ENCODE results near the gene CDA. TPM values are rescaled to one million over a fixed set of nuclear protein-coding genes. Genes with fewer than 3 reads are reported as not detected.

The CDA gene
- total and polyA plus RNA-seq, 2 of the 8 experiments (the other 6 are each of a cell fraction or from before 2014, with no cell fraction given): 4.4 to 11.3 TPM

GRCh38 chr1:20551945-20552727 is 36.8 kb upstream of the CDA start, which contains the start of gene FAM43B:
Gene FAM43B, plus strand, starts transcription at chr1:20552573. Its CDS starts 401 bp downstream, at chr1:20552974.
- Histone ChIP-seq H2BK120ac (replicated peaks; ENCODE audit: low read depth, low read length) (no peak within 1 kb of the TSS), H3K79me2 (ENCODE audit: control insufficient read depth in 1 of 2, insufficient read depth in 2 of 2, low read length in 2 of 2) (no peaks in the 10 kb centered on the region), H3K79me1 (ENCODE audit: low read depth, low read length) (no peaks in the 10 kb centered on the region), H4K5ac (ENCODE audit: insufficient read length, low read depth, low read length) (peak within 1 kb of the TSS; percentile 4), H3K18ac (ENCODE audit: extremely low read depth, low read length) (peak within 1 kb of the TSS; percentile 71), H2BK15ac (ENCODE audit: low read length) (peak within 1 kb of the TSS; percentile 88; the same call in 1 of the 2 replicates), H2AFZ (ENCODE audit: low read length) (peak within 1 kb of the TSS; percentile 78; the same call in 1 of the 2 replicates), H3K14ac (ENCODE audit: insufficient read length) (no peak within 1 kb of the TSS), H3K36me3 (ENCODE audit: control insufficient read depth in 2 of 4, insufficient read depth in 4 of 4, low read length in 3 of 4) (peaks cover 0 to 5% (median 0%) of the 10 kb centered on the region in 4 experiments; a peak in 1 of 8 replicates), H3K27ac (ENCODE audit: low read depth, low read length) (no peak within 1 kb of the TSS), H2BK5ac (ENCODE audit: low read depth, low read length) (no peak within 1 kb of the TSS), H2AK5ac (ENCODE audit: low read depth, low read length) (no peak within 1 kb of the TSS), H4K8ac (ENCODE audit: extremely low read depth, insufficient read depth, low read length) (peak within 1 kb of the TSS; percentile 83), H2BK20ac (ENCODE audit: low read length) (no peak within 1 kb of the TSS), H3K4me3 (ENCODE audit: extremely low read depth in 1 of 4, insufficient read depth in 2 of 4, low read depth in 3 of 4, low read length in 4 of 4) (peak within 1 kb of the TSS; percentile 7 to 67 (median 42)), H4K91ac (replicated peaks; ENCODE audit: insufficient read length, low read length) (peak within 1 kb of the TSS; percentile 74), H2BK12ac (ENCODE audit: low read depth, low read length) (peak within 1 kb of the TSS; percentile 90; the same call in 1 of the 2 replicates), H3K9ac (replicated peaks in 1 of 4; ENCODE audit: extremely low read depth in 1 of 4, low read depth in 3 of 4, low read length in 3 of 4) (no peak within 1 kb of the TSS; a peak in 2 of 7 replicates), H3K4ac (replicated peaks; ENCODE audit: insufficient read length, low read depth, low read length) (no peak within 1 kb of the TSS), H3K27me3 (replicated peaks in 1 of 4; ENCODE audit: control insufficient read depth in 3 of 4, extremely low read depth in 1 of 4, insufficient read depth in 3 of 4, low read length in 3 of 4) (peaks cover 34 to 57% (median 53%) of the 10 kb centered on the region in 4 experiments), H3K4me2 (ENCODE audit: insufficient read depth in 1 of 2, low read depth in 2 of 2, low read length in 2 of 2) (peak within 1 kb of the TSS; percentile 64 to 96), H3K4me1 (replicated peaks in 1 of 4; ENCODE audit: control insufficient read depth in 3 of 4, insufficient read depth in 4 of 4, low read length in 3 of 4) (peaks cover 0 to 21% (median 11%) of the 10 kb centered on the region in 4 experiments; a peak in 4 of 7 replicates), H4K20me1 (replicated peaks in 1 of 2; ENCODE audit: control insufficient read depth in 1 of 2, insufficient read depth in 2 of 2, low read length in 2 of 2) (peaks cover 0 to 2% of the 10 kb centered on the region in 2 experiments), H3K56ac (replicated peaks; ENCODE audit: insufficient read length, low read depth, low read length) (no peak within 1 kb of the TSS), H3K9me3 (ENCODE audit: insufficient read depth in 2 of 2, low read depth in 1 of 2, low read length in 1 of 2) (no peaks in the 10 kb centered on the region), H3K23me2 (ENCODE audit: low read depth, low read length) (peaks cover 19% of the 10 kb centered on the region; the same call in 1 of the 2 replicates), H3K23ac (ENCODE audit: insufficient read length) (no peak within 1 kb of the TSS)
- POLR2A ChIA-PET (ENCODE audit: partially characterized antibody): interaction anchor here (0.5 to 2.3 kb wide), 7 partner anchors 11 to 887 kb away, joined by 3 to 5 read pairs (median 4); partner anchors contain the start of gene DDOST
- DNase-seq (ENCODE audit: low read depth in 1 of 2, low spot score in 2 of 2): peak in 1 of 2 experiments; percentile 83
- no peak for FAIRE-seq
- CTCF ChIA-PET (ENCODE audit: partially characterized antibody): interaction anchor here (0.7 to 2.1 kb wide), 9 partner anchors 23 to 102 kb away, joined by 3 to 7 read pairs (median 4); partner anchors contain the start of genes CDA and PINK1
- WGBS, 2 experiments (ENCODE audit: extremely low coverage in 1 of 2, insufficient coverage in 1 of 2, insufficient read length in 1 of 2, insufficient replicate concordance in 2 of 2, low coverage in 1 of 2, low lambda C conversion rate in 2 of 2, missing lambda C conversion rate in 1 of 2): 7% methylated on average over 29 of the region's 47 CpGs; no CpG with 5 or more reads in 1 of the 2 experiments
- TF ChIP-seq CREB1 (IDR thresholded peaks at IDR 0.05) (peak; percentile 38), BACH1 (IDR thresholded peaks at IDR 0.05; ENCODE audit: low read length) (peak; percentile 18; the same call in 1 of the 2 replicates), SP1 (IDR thresholded peaks at IDR 0.05; ENCODE audit: low read depth, low read length) (no peak)

All from H1 (cell line).